Measurements from ENCODE around the gene GSPT2.
A peak's percentile ranks its signal among the peaks of the same experiment; 100 is the strongest.

GSPT2 gene

DNA sequence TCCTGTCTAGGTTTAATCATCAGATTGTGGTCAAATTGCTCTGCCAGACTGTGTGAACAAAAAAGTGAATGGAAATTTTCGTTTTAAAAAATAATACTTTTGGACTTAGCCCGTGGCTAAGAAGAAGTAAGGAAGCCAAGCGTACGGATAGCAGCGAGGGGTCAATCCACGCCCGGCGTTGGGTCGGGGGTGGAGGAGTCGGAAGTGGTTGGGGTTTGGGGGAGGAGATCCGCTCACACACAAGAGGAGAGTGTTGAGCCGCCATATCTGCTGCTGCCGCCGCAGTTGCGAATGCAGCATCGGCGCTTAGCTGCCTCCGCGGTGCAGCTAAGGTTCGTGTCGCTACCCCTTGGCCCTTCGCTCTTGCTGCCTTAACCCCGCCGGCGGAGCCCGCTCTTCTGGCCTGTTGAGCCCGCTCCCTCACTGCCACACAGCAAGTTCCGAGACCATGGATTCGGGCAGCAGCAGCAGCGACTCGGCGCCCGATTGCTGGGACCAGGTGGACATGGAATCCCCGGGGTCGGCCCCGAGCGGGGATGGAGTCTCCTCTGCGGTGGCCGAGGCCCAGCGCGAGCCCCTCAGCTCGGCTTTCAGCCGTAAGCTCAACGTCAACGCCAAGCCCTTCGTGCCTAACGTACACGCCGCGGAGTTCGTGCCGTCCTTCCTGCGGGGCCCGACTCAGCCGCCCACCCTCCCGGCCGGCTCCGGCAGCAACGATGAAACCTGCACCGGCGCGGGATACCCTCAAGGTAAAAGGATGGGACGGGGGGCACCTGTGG, at the start of gene GSPT2:
Gene GSPT2 (plus strand): TSS at position 264 of the 779 bp plus-strand sequence. CDS start 185 bp downstream, at position 449.
- TF ChIP-seq ARNTL (CRISPR knock-in tag; IDR thresholded peaks at IDR 0.05; ENCODE audit: borderline replicate concordance, low read depth) = no peak
- TF ChIP-seq BACH2 (CRISPR knock-in tag; IDR thresholded peaks at IDR 0.05; ENCODE audit: borderline replicate concordance) = no peak
- TF ChIP-seq ZNF70 (CRISPR knock-in tag; IDR thresholded peaks at IDR 0.05) = no peak
- no peak for TF ChIP-seq SNAI2 (CRISPR knock-in tag; IDR thresholded peaks at IDR 0.05)
- no peak for TF ChIP-seq ZFP3 (CRISPR knock-in tag; IDR thresholded peaks at IDR 0.05)
- TF ChIP-seq, protein P1, sequence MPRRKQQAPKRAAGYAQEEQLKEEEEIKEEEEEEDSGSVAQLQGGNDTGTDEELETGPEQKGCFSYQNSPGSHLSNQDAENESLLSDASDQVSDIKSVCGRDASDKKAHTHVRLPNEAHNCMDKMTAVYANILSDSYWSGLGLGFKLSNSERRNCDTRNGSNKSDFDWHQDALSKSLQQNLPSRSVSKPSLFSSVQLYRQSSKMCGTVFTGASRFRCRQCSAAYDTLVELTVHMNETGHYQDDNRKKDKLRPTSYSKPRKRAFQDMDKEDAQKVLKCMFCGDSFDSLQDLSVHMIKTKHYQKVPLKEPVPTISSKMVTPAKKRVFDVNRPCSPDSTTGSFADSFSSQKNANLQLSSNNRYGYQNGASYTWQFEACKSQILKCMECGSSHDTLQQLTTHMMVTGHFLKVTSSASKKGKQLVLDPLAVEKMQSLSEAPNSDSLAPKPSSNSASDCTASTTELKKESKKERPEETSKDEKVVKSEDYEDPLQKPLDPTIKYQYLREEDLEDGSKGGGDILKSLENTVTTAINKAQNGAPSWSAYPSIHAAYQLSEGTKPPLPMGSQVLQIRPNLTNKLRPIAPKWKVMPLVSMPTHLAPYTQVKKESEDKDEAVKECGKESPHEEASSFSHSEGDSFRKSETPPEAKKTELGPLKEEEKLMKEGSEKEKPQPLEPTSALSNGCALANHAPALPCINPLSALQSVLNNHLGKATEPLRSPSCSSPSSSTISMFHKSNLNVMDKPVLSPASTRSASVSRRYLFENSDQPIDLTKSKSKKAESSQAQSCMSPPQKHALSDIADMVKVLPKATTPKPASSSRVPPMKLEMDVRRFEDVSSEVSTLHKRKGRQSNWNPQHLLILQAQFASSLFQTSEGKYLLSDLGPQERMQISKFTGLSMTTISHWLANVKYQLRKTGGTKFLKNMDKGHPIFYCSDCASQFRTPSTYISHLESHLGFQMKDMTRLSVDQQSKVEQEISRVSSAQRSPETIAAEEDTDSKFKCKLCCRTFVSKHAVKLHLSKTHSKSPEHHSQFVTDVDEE (CRISPR knock-in tag; IDR thresholded peaks at IDR 0.05) = no peak
- no peak for TF ChIP-seq ZFP30 (CRISPR knock-in tag; IDR thresholded peaks at IDR 0.05)
- no peak for TF ChIP-seq ISL1 (CRISPR knock-in tag; IDR thresholded peaks at IDR 0.05)
- TF ChIP-seq TOX (CRISPR knock-in tag; IDR thresholded peaks at IDR 0.05; ENCODE audit: borderline replicate concordance) = no peak
- TF ChIP-seq, protein P2, sequence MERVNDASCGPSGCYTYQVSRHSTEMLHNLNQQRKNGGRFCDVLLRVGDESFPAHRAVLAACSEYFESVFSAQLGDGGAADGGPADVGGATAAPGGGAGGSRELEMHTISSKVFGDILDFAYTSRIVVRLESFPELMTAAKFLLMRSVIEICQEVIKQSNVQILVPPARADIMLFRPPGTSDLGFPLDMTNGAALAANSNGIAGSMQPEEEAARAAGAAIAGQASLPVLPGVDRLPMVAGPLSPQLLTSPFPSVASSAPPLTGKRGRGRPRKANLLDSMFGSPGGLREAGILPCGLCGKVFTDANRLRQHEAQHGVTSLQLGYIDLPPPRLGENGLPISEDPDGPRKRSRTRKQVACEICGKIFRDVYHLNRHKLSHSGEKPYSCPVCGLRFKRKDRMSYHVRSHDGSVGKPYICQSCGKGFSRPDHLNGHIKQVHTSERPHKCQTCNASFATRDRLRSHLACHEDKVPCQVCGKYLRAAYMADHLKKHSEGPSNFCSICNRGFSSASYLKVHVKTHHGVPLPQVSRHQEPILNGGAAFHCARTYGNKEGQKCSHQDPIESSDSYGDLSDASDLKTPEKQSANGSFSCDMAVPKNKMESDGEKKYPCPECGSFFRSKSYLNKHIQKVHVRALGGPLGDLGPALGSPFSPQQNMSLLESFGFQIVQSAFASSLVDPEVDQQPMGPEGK (CRISPR knock-in tag; IDR thresholded peaks at IDR 0.05; ENCODE audit: borderline replicate concordance) = no peak
- TF ChIP-seq CSDC2 (CRISPR knock-in tag; IDR thresholded peaks at IDR 0.05) = no peak
- TF ChIP-seq ZNF8 (CRISPR knock-in tag; IDR thresholded peaks at IDR 0.05) = no peak
- TF ChIP-seq RARB (CRISPR knock-in tag; IDR thresholded peaks at IDR 0.05) = no peak
- ATAC-seq = peak; percentile 98

DNA sequence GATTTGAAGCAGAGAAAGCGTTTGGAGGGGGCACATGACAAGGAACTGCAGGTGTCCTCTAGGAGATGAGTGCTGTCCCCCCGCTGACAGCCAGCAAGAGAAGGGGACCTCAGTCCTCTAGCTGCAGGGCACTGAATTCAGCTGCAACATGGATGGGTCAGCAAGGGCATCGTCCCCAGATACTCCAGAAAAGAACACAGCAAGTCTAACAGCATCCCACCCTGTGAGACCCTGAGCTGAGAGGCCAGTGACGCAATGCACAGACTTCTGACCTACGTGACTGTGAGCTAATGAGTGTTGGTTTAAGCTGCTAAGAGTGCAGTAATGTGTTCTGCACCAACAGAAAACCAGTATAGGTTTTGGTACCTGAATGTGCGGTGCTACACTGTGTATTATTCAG, 49.0 kb upstream of the GSPT2 start:
- no peak for TF ChIP-seq ZFP30 (CRISPR knock-in tag; IDR thresholded peaks at IDR 0.05)
- no peak for TF ChIP-seq ESRRG (CRISPR knock-in tag; IDR thresholded peaks at IDR 0.05)
- no peak for TF ChIP-seq ZFP3 (CRISPR knock-in tag; IDR thresholded peaks at IDR 0.05)
- no peak for TF ChIP-seq ZC3H10 (CRISPR knock-in tag; IDR thresholded peaks at IDR 0.05)
- TF ChIP-seq, protein P1 (CRISPR knock-in tag; IDR thresholded peaks at IDR 0.05) = no peak
- TF ChIP-seq TCF4 (CRISPR knock-in tag; IDR thresholded peaks at IDR 0.05; ENCODE audit: borderline replicate concordance) = no peak
- no peak for TF ChIP-seq ZNF8 (CRISPR knock-in tag; IDR thresholded peaks at IDR 0.05)
- TF ChIP-seq, protein P3, sequence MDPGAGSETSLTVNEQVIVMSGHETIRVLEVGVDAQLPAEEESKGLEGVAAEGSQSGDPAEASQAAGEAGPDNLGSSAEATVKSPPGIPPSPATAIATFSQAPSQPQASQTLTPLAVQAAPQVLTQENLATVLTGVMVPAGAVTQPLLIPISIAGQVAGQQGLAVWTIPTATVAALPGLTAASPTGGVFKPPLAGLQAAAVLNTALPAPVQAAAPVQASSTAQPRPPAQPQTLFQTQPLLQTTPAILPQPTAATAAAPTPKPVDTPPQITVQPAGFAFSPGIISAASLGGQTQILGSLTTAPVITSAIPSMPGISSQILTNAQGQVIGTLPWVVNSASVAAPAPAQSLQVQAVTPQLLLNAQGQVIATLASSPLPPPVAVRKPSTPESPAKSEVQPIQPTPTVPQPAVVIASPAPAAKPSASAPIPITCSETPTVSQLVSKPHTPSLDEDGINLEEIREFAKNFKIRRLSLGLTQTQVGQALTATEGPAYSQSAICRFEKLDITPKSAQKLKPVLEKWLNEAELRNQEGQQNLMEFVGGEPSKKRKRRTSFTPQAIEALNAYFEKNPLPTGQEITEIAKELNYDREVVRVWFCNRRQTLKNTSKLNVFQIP (CRISPR knock-in tag; IDR thresholded peaks at IDR 0.05; ENCODE audit: borderline replicate concordance, low read depth) = no peak
- TF ChIP-seq OSR1 (CRISPR knock-in tag; IDR thresholded peaks at IDR 0.05) = no peak
- no peak for ATAC-seq

DNA sequence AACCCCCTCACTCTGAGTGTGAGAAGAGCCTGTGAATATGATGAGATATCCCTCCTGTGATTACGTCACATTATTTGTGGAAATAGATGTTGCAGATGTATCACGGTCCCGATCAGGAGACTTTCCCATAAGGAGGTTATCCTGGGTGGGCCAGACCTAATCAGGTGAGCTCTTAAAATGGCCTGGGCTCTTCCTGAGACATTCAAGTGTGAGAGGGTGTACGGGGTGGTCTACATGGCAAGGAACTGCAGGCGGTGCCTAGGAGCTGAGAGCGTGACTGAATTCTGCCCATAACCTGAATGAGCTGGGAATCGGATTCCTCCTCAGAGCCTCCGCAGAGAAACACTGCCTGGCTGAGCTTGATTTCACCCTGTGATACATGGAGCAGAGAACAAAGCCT, 45.8 kb upstream of the GSPT2 start:
- no peak for ATAC-seq
- TF ChIP-seq ZC3H10 (CRISPR knock-in tag; IDR thresholded peaks at IDR 0.05) (no peak), ARNTL (CRISPR knock-in tag; IDR thresholded peaks at IDR 0.05; ENCODE audit: borderline replicate concordance, low read depth) (no peak), ZNF565 (CRISPR knock-in tag; conservative IDR thresholded peaks at IDR 0.05; ENCODE audit: low read depth) (no peak), CSDC2 (CRISPR knock-in tag; IDR thresholded peaks at IDR 0.05) (no peak), ZFP30 (CRISPR knock-in tag; IDR thresholded peaks at IDR 0.05) (no peak)
- TF ChIP-seq, protein P1 (CRISPR knock-in tag; IDR thresholded peaks at IDR 0.05) = no peak
- TF ChIP-seq, protein P4, sequence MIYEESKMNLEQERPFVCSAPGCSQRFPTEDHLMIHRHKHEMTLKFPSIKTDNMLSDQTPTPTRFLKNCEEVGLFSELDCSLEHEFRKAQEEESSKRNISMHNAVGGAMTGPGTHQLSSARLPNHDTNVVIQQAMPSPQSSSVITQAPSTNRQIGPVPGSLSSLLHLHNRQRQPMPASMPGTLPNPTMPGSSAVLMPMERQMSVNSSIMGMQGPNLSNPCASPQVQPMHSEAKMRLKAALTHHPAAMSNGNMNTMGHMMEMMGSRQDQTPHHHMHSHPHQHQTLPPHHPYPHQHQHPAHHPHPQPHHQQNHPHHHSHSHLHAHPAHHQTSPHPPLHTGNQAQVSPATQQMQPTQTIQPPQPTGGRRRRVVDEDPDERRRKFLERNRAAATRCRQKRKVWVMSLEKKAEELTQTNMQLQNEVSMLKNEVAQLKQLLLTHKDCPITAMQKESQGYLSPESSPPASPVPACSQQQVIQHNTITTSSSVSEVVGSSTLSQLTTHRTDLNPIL (CRISPR knock-in tag; IDR thresholded peaks at IDR 0.05; ENCODE audit: low read depth) = no peak
- TF ChIP-seq, protein P3 (CRISPR knock-in tag; IDR thresholded peaks at IDR 0.05; ENCODE audit: borderline replicate concordance, low read depth) = no peak
